BE2C (cell line): Measurements from ENCODE around the gene KCNN3.

ENCODE experiments used
- DNase-seq: peaks from one replicate; pipeline ENCODE4 v3.0.0-alpha.2; 2020
- H3K27me3 ChIP-seq: fragments of 250-450 bp; sonication (Bioruptor Pico); 2 replicates; pipeline ENCODE4 v1.5.1; 2020; ENCODE audit warnings: mild to moderate bottlenecking
- H3K36me3 ChIP-seq: fragments of 250-450 bp; sonication (Bioruptor Pico); 2 replicates; pipeline ENCODE4 v1.5.1; 2020; ENCODE audit warnings: mild to moderate bottlenecking
- H3K4me1 ChIP-seq: fragments of 250-450 bp; sonication (Bioruptor Pico); 2 replicates; pipeline ENCODE4 v1.5.1; 2020
- H3K4me3 ChIP-seq: 2 replicates; pipeline ENCODE4 v1.5.1; 2011; ENCODE audit warnings: low read depth, low read length
- H3K9me3 ChIP-seq: fragments of 250-450 bp; sonication (Bioruptor Pico); 2 replicates; pipeline ENCODE4 v1.5.1; 2020
- TF ChIP-seq, protein P1 (sequence below): IDR thresholded peaks from 2 replicates; pipeline ENCODE4 v1.5.1; 2012; ENCODE audit warnings: mild to moderate bottlenecking, low read depth, low read length

KCNN3 gene

GRCh38 chr1:154718566-154718965 lies 151.5 kb downstream of the KCNN3 start:
- peaks cover 24% of the 10 kb centered on the region for H3K4me1 ChIP-seq
- no peaks in the 10 kb centered on the region for H3K27me3 ChIP-seq
- no peaks in the 10 kb centered on the region for H3K36me3 ChIP-seq
- no peak for DNase-seq
- TF ChIP-seq, protein P1, sequence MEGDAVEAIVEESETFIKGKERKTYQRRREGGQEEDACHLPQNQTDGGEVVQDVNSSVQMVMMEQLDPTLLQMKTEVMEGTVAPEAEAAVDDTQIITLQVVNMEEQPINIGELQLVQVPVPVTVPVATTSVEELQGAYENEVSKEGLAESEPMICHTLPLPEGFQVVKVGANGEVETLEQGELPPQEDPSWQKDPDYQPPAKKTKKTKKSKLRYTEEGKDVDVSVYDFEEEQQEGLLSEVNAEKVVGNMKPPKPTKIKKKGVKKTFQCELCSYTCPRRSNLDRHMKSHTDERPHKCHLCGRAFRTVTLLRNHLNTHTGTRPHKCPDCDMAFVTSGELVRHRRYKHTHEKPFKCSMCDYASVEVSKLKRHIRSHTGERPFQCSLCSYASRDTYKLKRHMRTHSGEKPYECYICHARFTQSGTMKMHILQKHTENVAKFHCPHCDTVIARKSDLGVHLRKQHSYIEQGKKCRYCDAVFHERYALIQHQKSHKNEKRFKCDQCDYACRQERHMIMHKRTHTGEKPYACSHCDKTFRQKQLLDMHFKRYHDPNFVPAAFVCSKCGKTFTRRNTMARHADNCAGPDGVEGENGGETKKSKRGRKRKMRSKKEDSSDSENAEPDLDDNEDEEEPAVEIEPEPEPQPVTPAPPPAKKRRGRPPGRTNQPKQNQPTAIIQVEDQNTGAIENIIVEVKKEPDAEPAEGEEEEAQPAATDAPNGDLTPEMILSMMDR, result no peak
- no peak overlapping the region for H3K4me3 ChIP-seq
- no peaks in the 10 kb centered on the region for H3K9me3 ChIP-seq

- H3K36me3 ChIP-seq, result no peaks in the 10 kb centered on the region
- DNase-seq, result no peak
- H3K4me1 ChIP-seq, result peaks cover 24% of the 10 kb centered on the region
- TF ChIP-seq, protein P1, result no peak
- no peaks in the 10 kb centered on the region for H3K27me3 ChIP-seq
- no peaks in the 10 kb centered on the region for H3K9me3 ChIP-seq
- no peak overlapping the region for H3K4me3 ChIP-seq
Measured at GRCh38 chr1:154717528-154717924, 152.6 kb downstream of the KCNN3 start.

- TF ChIP-seq, protein P1, result peak; percentile 24; the same call in 1 of the 2 replicates
- Histone ChIP-seq H3K36me3 (no peaks in the 10 kb centered on the region), H3K9me3 (no peaks in the 10 kb centered on the region), H3K27me3 (no peaks in the 10 kb centered on the region), H3K4me1 (peaks cover 24% of the 10 kb centered on the region), H3K4me3 (no peak overlapping the region)
- DNase-seq, result no peak
Measured at GRCh38 chr1:154716614-154717527, 153.2 kb downstream of the KCNN3 start.

- no peak overlapping the region for H3K4me3 ChIP-seq
- H3K4me1 ChIP-seq, result peaks cover 24% of the 10 kb centered on the region
- no peaks in the 10 kb centered on the region for H3K27me3 ChIP-seq
- DNase-seq, result peak; percentile 62
- TF ChIP-seq, protein P1, result no peak
- no peaks in the 10 kb centered on the region for H3K36me3 ChIP-seq
- H3K9me3 ChIP-seq, result no peaks in the 10 kb centered on the region
Measured at GRCh38 chr1:154716011-154716410, 154.1 kb downstream of the KCNN3 start.

DNA sequence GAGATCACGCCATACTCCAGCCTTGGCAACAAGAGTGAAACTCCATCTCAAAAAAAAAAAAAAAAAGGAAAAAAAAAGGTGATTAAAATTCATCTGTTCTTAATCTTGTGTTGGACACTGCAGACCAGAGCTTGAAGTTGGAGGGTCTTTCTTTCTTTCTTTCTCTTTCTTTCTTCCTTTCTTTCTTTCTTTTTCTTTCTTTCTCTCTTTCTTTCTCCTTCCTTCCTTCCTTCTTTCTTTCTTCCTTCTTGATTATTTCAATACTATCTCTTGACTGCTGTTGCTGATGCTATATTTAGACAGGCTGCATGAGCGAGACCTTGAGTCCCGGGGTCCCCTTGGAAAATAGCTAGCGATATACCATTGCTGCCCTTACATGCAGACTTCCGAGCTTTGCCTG lies 154.7 kb downstream of the KCNN3 start:
- Histone ChIP-seq H3K4me3 (no peak overlapping the region), H3K36me3 (no peaks in the 10 kb centered on the region), H3K27me3 (no peaks in the 10 kb centered on the region), H3K9me3 (no peaks in the 10 kb centered on the region), H3K4me1 (peaks cover 24% of the 10 kb centered on the region)
- TF ChIP-seq, protein P1, result no peak
- DNase-seq, result no peak

- DNase-seq, result peak; percentile 35
- H3K4me3 ChIP-seq, result no peak overlapping the region
- no peaks in the 10 kb centered on the region for H3K27me3 ChIP-seq
- TF ChIP-seq, protein P1, result no peak
- H3K36me3 ChIP-seq, result no peaks in the 10 kb centered on the region
- peaks cover 24% of the 10 kb centered on the region for H3K4me1 ChIP-seq
- no peaks in the 10 kb centered on the region for H3K9me3 ChIP-seq
Measured at GRCh38 chr1:154714638-154715037, 155.4 kb downstream of the KCNN3 start.
